Activated CD4-positive, alpha-beta T cell treated with anti-CD3 and anti-CD28 coated beads, Interleukin-2, amount 50 U/mL, for 48 hours (primary cell): ENCODE data around the gene SP7.
"Not testable (repeated sequence)": the region's sequence is repeated elsewhere in the genome, so short reads cannot be mapped to it uniquely, and the experiment has no call there.

Experiments
- DNase-seq, 2 experiments: peaks; one replicate each; pipeline ENCODE4 v3.0.0-alpha.2; 2020

SP7 gene

DNA sequence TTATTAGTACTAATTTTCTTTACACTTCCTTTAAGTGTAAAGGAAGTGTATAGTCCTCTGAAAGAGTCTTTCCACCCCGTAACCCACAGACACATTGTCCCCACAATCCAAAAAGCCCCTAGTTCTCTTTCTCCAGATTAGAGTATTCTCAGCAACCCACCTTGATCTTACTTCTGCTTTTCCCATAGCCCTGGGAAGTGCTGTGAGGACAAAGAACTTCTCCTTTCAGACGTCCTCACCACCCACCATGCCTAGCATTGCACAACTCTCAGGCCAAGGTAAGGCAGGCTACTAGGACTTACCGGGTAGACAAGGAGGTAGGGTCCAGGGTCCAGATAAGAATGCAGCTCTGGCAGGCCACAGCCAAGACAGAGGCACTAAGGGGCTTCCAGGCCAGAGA is 22.2 kb downstream of the SP7 start:
- DNase-seq = no peak

DNA sequence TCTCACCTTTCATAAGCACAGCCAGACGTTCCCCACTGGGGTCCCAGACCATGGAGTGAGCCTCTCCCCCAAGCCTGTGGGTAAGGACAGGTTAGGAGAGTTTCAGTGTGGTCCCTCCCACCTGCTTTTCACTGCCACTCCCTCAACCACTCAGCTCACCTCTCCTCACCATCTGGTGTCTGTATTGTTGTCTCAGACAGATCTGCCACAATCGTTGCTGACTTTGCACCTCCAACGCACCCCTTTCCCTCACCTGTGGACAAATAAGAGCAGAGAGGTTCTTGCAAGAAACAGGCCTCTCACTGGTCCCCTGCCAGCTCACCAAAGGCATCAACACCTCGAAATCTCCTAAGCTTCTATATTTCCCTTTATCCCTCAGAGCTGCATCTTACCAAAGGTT is 27.9 kb downstream of the SP7 start:
- DNase-seq = no peak

DNA sequence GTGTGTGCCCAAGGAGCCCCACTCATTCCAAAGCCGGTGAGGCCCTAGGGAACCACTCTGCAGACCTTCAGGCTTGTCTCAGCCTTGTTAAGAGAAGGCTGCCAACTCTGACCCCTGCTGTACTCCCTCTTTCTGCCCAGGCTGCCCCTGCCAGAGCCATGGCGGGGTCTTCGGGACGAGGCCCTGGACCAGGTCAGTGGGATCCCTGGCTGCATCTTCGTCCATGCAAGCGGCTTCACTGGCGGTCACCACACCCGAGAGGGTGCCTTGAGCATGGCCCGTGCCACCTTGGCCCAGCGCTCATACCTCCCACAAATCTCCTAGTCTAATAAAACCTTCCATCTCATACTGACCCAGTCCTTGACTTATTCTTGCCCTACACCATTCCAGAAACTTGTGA is 29.3 kb downstream of the SP7 start:
- DNase-seq = no peak

DNA sequence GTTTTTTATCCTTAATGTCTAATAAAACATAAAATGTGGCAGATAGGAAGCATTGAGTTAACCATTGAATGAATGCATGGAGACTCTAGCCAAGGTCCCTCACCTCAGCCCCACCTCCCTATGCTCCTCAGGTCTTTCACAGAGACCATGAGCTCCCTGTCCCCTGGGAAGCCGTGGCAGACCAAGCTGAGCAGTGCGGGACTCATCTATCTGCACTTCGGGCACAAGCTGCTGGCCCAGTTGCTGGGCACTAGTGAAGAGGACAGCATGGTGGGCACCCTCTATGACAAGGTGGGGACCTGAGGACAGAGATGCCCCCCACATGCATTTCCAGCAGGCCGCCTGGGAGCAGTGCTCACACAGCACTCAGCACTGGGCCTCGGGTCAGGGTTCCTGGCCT is 33.3 kb downstream of the SP7 start:
- no peak for DNase-seq

DNA sequence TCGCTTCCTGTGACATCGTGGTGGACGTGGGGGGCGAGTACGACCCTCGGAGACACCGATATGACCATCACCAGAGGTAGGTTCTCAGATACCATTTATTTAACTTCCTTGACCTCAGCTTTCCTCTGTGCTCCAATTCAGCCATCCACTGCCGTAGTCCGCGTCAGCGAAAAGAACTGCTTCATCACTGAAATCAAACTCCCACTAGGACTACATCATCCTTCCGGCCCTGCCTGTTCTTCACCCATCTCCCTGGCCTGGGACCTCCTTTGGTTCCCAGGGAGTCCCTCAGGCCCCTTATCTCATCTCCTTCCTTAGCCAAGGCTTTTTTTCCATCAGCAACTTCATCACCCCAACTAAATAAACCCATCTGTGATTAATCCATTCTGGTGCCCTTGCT is 36.0 kb downstream of the SP7 start:
- DNase-seq = peak in 1 of 2 experiments; percentile 48

DNA sequence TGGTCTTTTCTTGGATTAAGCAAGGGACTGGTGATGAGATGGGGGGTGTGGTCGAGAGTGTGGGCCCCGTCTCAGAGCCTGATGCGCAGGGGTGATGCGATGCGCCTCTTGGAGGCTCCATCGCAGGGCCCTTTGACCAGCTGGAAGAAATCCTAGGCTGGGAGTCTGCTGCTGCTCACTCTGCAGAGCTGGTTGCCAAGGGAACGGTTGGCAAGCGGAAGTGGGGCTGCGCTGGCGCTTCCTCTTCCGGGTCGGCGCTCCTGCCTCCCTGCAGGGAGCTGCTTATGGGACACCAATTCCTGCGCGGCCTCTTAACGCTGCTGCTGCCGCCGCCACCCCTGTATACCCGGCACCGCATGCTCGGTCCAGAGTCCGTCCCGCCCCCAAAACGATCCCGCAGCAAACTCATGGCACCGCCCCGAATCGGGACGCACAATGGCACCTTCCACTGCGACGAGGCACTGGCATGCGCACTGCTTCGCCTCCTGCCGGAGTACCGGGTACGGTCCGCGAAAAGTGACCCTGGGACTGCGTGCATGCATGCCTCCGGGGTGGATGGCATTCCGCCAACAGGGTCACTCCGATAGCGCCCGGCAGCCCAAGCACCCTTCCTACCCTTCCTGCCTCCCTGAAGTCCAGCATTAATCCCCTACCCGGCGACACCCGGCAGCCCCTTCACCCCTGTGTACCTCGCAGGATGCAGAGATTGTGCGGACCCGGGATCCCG is 36.5 kb downstream of the SP7 start, which contains the start of gene MYG1:
MYG1 (plus strand) TSS at position 242 of the 727 bp plus-strand sequence; CDS start at position 285, 43 bp downstream.
- peak; percentile 84 to 88 for DNase-seq

DNA sequence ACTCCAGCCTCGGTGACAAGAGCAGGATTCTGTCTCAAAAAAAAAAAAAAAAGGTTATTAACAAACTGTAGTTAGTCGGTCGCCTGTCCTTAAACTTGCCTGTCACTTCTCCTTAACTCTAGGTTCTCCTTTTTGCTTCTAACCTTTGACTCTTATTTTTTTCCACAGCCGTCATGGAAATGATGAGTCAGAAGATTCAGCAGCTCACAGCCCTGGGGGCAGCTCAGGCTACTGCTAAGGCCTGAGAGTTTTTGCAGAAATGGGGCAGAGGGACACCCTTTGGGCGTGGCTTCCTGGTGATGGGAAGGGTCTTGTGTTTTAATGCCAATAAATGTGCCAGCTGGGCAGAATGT is 37.1 kb downstream of the SP7 start:
- DNase-seq = peak in 1 of 2 experiments; percentile 50

DNA sequence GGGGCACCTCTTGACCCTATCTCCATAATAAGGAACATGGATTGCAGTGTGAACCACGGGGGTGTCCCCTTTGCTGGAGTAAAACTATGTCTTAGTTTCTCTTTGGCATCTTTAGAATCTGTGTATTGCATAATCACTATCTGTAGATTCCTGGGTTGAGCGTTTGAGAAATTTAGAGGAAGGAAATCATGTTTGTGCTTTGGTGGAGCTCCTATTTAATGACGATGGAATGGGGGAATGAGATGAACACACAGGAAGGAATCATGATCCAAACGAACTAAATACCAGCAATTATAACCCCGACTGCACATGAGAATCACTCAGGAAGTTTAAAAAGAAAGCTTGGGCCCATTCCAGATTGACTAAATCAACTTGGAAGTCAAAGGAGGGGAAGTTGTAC is 38.0 kb downstream of the SP7 start:
- DNase-seq = no peak

DNA sequence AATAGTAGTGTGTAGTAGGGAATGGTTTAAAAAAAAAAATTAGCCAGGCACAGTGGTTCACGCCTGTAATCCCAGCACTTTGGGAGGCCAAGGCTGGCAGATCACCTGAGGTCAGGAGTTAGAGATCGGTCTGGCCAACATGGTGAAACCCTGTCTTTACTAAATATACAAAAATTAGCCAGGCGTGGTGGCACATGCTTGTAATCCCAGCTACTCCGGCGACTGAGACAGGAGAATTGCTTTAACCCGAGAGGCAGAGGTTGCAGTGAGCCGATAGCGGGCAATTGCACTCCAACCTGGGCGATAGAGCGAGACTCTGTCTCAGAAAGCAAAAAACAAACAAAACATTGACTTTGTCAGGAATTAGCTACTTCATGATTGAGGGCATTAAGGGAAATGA is 39.0 kb downstream of the SP7 start:
- DNase-seq = not testable (repeated sequence)

DNA sequence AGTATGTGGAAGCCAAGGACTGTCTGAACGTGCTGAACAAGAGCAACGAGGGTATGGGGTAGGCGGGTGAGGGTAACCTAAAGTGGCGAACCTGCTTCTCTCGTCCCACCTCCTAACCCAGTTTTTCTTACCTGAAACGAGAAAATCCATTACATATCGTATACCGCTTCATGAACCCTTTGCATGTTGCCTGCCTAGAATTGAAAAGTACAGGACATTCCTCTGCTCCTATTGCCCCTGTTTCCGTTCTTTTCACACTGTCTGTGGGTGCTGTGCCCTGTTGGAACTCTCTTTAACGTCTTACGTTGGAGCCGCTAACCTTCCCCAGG is 40.3 kb downstream of the SP7 start:
- DNase-seq = no peak

DNA sequence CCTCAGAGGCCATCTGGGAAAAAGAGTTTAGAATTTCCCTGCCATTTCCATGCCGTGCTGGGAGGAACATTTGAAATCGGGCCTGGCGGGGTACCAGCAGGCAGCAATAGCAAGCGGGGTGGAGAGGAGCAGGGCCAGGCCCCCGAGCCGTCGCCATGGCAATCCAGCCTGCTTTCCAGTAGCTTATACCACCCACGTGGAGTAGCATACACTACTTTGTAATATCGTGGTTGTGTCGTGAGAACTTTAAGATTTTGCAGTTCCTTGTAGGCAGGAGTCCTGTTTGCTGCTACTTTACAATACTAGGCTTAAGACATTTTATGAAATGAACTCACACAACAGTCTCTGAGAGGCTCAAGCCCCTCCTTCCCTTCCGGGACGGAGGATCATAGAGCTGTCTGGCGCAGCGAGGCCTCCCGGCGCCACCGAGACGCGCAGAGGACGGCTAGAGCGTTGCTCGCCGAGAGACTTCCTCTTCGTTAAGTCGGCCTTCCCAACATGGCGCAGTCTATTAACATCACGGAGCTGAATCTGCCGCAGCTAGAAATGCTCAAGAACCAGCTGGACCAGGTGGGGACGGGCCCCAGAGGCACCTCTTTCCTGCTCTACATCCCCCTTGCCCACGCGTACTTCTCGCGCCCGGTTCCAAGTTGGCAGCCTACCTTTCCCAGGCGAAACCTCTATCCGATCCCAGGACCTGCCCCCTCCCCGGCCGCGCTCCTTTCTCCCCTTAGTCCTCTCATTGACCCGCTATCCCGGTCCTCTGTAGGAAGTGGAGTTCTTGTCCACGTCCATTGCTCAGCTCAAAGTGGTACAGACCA is 40.9 kb downstream of the SP7 start, which contains the start of gene PFDN5:
PFDN5 (plus strand) TSS at position 473 of the 821 bp plus-strand sequence; CDS start at position 499, 26 bp downstream.
- peak; percentile 85 to 87 for DNase-seq

DNA sequence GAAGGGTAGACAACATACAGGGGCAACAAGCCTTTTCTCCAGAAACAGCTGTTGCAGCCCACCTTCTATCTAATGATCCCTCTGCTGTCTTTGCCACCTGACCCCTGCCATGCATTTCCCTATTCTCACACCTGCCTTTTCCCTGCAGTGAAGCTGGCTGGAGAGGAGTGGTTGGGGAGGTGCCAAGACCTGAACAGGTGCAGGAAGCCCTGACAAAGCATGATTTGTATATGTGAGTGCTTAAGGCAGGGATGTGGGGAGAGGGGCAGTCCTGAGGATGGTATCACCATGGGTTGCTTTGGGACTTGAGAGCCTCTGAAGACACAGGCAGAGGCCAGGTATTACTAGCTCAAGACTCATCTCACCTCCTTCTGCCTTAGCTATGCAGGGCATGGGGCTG is 43.7 kb downstream of the SP7 start:
- DNase-seq = no peak

DNA sequence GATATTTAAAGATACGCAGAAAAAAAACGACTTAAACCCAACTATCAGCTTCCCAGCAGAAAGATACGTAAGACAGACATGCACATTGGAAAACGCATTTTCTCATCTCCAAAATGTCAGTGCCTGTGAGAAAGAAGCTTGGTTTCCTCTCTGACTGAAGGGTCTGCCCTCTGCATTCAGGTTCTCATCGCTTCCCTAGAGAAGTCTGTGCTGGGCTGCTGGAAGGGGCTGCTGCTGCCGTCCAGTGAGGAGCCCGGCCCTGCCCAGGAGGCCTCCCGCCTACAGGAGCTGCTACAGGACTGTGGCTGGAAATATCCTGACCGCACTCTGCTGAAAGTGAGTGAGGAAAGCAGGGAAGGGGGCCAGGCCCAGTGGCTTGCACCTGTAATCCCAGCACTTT is 45.5 kb downstream of the SP7 start:
- DNase-seq = peak; percentile 26 to 34

DNA sequence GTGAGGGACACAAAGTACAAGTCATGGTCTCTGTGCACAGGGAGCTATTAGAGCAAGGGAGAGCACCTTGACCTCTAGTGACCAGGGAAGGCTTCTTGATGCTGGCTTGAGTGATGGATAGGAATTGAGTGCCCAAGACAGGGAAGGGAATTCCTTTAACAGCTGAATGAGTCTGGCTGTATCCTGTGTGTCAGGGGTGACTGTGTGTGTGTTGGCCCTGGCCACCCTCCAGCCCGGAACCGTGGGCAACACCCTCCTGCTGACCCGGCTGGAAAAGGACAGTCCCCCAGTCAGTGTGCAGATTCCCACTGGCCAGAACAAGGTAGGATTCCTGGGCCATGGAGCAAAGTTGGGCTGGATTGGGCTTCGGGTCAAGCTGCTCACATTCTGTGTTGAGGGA is 46.3 kb downstream of the SP7 start:
- DNase-seq = no peak

DNA sequence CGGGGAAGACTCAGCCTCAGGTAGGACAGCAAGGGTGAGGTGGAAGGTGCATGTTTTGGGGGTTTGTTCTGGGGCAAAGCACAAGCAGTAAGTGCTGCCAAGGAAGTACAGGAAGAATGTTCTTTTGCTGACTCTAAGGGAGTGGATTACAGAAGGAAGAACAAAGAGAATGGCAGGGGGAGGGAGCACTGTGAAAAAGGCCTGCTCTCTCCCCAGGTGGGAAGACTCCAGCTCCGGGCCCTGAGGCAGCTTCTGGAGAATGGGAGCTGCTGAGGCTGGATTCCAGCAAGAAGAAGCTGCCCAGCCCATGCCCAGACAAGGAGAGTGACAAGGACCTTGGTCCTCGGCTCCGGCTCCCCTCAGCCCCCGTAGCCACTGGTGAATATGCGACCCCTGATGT is 47.8 kb downstream of the SP7 start:
- no peak for DNase-seq

DNA sequence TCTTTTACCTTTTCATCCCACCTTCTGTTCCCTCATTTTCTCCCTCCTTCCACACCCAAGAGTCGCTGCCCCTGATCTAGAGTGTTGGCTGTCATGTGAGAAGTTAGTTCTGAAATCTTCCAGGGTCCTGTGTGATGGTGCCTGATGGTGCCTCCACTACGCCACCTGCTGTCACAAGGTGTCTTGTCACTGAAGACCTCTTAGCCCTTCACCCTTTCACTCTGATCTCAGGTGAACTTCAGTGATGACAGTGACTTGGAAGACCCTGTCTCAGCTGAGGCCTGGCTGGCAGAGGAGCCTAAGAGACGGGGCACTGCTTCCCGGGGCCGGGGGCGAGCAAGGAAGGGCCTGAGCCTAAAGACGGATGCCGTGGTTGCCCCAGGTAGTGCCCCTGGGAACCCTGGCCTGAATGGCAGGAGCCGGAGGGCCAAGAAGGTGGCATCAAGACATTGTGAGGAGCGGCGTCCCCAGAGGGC is 48.4 kb downstream of the SP7 start:
- peak; percentile 63 to 69 for DNase-seq

DNA sequence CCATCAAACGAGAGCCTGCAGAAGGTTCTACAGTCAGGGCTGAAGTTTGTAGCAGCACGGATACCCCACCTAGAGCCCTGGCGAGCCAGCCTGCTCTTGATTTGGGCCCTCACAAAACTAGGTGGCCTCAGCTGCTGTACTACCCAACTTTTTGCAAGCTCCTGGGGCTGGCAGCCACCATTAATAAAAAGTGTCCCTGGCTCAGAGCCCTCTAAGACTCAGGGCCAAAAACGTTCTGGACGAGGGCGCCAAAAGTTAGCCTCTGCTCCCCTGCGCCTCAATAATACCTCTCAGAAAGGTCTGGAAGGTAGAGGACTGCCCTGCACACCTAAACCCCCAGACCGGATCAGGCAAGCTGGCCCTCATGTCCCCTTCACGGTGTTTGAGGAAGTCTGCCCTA is 49.7 kb downstream of the SP7 start:
- DNase-seq = no peak

DNA sequence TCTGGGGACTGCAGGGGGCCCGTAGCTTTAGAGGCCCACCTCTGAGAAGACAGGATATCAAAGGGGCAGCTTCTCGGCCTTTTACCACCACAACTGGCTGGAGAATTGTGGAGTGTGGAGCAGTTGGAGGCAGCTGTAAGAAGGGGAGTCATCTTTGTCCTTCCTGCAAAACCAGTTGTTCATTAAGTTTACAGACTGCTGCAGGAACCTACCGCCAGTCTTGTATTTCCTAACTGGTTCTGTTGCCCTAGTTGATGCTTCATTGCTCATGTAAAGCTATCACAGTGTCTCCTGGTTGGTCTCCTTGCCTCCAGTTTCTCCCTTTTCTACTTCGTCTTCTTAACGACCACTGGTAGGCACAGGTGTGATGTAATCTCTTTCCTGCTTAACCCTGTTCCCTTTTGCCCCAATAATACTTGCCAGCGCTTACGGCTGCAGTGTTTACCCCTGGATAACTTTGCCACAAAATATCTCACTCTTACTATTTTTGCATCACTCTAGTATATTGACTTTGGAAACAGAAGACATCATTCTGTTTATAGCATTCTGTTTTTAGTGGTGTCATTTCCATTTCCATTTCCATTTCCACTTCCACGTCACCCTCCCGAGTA is 56.2 kb downstream of the SP7 start:
- DNase-seq = no peak

DNA sequence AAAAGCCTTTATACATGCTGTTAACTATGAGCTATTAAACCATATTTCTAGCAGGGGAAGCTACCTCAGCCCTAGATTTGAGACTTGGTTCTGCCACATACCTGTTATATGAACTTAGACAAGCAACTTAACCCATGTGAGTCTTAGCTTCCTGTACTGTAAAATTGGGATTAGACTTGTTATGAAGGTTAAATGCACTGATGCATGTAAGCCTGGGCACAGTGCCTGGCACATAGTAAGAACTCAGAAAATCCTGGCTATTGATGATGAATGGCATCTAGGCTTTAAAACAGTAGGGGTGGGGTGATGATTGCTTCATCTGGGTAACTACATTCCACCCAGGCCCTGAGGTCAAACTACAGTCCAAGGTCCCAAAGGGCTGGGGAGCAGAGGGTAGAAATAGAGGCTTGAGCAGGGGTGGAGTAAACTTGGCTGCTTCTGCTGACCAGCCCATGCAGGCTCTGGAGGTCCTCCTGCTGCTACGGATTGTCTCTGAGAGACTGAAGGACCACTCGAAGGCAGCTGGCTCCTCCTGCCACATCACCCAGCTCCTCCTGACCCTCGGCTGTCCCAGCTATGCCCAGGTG is 56.8 kb downstream of the SP7 start:
- no peak for DNase-seq

DNA sequence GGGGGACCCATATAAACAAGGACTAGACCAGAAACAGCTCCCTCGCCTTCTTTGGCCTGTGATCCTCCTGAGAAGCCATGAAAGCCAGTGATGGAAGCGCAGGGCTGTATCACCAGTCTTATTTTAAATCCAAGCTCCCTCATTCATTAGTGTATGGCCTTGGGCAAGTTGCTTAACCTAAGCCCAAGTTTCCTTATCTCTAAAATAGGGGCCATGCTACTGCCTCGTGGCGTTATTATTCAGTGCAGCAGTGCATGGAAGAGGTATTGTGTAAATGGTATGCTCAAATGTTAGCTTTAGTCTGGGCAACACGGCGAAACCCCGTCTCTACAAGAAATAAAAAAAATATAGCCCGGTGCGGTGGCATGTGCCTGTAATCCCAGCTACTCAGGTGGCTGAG is 58.2 kb downstream of the SP7 start:
- no peak for DNase-seq
